Epithelial cell of proximal tubule (primary cell): ENCODE data around the gene P2RX1. TPM values are rescaled to one million over a fixed set of nuclear protein-coding genes. Genes with fewer than 3 reads are reported as not detected.
A peak's percentile ranks its signal among the peaks of the same experiment; 100 is the strongest.

Experiments
- DNase-seq: peaks from one replicate; pipeline ENCODE4 v3.0.0-alpha.2; 2011; ENCODE audit warnings: low read depth
- H3K4me3 ChIP-seq: 2 replicates; pipeline ENCODE4 v1.5.1; 2011; ENCODE audit warnings: low read depth, mild to moderate bottlenecking, low read length
- CTCF ChIP-seq: conservative IDR thresholded peaks from 2 replicates; pipeline ENCODE4 v1.5.1; 2012; ENCODE audit warnings: low read depth, mild to moderate bottlenecking, low read length
- total RNA-seq: library from RNA; depleted of rRNA; stranded (reverse); fragments of >200 nt; gene quantifications from 2 replicates; pipeline ENCODE4 v1.2.3, GENCODE V29; 2015

Gene P2RX1
- total RNA-seq, 1 donor from 2014 or later: not detected

GRCh38 chr17:3893003-3893719 is 23.1 kb downstream of the P2RX1 start, which contains the start of gene CAMKK1:
CAMKK1 (minus strand) TSS chr17:3893053; CDS start chr17:3885687, 7,366 bp downstream.
- H3K4me3 ChIP-seq: peak within 1 kb of the TSS; percentile 73
- no peak for TF ChIP-seq CTCF
- no peak for DNase-seq

GRCh38 chr17:3892095-3892998 is 23.9 kb downstream of the P2RX1 start:
- no peak for DNase-seq

GRCh38 chr17:3891626-3892094 is 24.6 kb downstream of the P2RX1 start:
- DNase-seq: no peak

More at GRCh38 chr17:3892095-3892998, 23.9 kb downstream of the P2RX1 start:
- peak overlapping the region; percentile 73 for H3K4me3 ChIP-seq
- TF ChIP-seq CTCF: no peak

GRCh38 chr17:3890878-3891219 is 25.4 kb downstream of the P2RX1 start:
- no peak for TF ChIP-seq CTCF
- no peak overlapping the region for H3K4me3 ChIP-seq
- DNase-seq: no peak

More at GRCh38 chr17:3891626-3892094, 24.6 kb downstream of the P2RX1 start:
- peak overlapping the region; percentile 73 for H3K4me3 ChIP-seq
- TF ChIP-seq CTCF: no peak

GRCh38 chr17:3890082-3890877 is 26.0 kb downstream of the P2RX1 start:
- no peak for TF ChIP-seq CTCF
- H3K4me3 ChIP-seq: no peak overlapping the region
- peak; percentile 48 for DNase-seq

GRCh38 chr17:3889325-3890012 is 26.8 kb downstream of the P2RX1 start:
- no peak for DNase-seq
- no peak for TF ChIP-seq CTCF
- H3K4me3 ChIP-seq: no peak overlapping the region
